Activated gamma-delta T cell treated with anti-CD3 and anti-CD28 coated beads, Interleukin-2, amount 50 U/mL, for 16 hours (primary cell): Measurements from ENCODE around the gene DMGDH.
"Not testable (repeated sequence)": the region's sequence is repeated elsewhere in the genome, so short reads cannot be mapped to it uniquely, and the experiment has no call there.

Experiments used
- DNase-seq: peaks from one replicate; pipeline ENCODE4 v3.0.0-alpha.2; 2020; ENCODE audit warnings: low read depth

Gene DMGDH

DNA sequence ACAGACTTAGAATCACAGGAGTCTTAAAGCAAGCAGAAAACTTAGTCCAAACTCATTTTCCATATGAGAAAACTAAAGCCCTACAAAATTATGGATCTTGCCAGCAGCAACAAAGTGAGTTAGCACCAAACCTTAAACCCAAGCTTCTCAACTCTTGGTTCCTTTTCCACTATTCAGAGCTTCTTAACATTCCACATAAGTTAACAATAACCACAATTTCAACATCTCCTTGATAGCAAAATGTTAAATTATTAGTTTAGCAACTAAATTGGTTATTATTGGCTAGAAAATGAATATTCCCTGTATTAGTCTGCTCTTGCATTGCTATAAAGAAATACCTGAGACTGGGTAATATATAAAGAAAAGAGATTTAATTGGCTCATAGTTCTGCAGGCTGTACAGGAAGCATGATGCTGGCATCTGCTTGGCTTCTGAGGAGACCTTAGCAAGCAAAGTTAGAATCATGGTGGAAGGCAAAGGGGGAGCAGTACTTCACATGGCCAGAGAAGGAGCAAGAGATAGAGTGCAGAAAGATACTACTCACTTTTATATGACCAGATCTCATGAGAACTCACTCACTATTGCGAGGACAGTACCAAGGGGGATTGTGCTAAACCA, 58.1 kb downstream of the DMGDH start:
- DNase-seq, result no peak

DNA sequence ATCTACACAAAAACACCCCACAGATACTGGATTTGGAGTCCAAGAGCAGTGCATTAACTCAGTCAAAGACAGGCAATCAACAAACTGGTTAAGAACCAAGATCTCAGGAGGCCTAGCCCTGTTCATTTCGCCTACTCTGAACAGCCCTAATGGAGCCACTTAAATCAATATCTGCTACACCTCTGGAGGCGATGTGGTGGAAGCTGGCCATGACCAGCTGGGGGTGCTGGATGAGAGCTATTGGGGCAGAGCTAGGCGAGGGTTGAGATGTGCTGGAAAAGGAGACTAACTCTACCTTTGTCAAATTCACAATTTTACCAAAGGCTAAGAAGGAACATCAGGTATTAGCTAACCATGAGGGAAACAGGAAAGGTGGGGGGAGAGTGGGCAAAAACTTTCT, 61.1 kb downstream of the DMGDH start:
- no peak for DNase-seq

DNA sequence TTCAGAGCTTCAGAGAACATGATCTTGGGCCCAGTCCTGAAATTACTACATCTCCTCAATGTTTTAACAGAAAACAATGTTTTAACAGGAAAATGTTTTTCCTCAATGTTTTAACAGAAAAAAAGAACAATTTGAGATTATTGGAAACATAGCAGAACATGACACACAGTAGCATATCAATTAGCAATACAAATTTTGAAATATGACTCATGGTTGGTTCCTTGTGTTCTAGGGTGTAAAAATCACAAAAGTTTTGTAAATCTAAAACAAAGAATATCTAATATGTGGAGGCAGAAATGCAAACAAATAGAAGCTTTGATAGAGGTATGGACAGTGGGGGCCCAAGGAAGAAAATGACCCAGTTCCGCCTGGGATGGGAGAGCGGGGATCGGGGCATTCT, 61.6 kb downstream of the DMGDH start:
- DNase-seq, result no peak

DNA sequence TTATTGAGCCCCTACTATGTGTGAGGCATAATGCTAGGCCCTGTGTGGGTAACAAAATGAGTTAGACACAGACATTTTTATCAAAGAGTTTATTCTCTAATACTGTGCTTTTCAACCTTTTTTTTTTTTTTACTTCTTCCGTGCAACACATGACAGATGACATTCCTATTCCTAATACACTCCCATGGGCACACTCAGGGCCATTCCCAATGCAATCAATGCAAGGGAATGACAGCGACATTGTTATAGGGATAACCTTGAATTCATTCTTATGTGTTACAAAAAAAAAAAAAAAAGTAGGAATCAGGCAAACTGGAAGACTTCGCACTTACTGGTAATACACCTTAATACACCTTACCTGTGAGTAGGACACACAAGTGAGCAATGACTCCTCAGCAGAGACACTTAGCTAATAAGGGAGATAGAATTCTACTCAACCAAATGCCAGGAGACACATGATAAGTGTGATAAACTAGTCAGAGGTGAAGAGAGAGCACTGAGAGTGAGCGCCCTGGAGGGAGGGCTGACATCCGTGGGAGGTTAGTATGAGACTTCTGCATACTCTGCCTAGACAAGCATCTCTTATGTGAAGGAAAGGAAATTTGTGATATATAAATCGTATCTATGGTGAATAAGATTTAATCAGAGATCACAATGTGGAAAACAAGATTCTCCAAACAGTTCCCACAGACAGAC, 63.4 kb downstream of the DMGDH start:
- no peak for DNase-seq

DNA sequence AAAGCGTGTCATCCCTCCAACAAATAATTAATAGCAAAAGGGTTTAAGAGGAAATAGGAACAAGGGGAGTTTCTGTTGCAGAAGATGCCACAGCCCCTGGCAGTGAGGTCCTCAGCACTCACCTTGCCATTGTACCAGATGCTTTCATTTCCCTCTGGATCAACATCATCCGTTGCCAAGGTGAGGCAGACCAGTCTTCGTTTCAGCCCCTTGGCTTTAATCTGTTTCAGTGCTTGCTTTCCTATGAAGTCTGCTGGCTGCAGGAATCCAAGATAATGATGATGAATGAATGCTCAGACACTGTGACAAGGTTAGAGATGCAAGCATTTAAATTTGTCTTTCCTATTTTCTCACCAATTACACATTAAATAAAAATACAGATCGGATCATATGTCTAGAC, 64.3 kb downstream of the DMGDH start:
- no peak for DNase-seq

DNA sequence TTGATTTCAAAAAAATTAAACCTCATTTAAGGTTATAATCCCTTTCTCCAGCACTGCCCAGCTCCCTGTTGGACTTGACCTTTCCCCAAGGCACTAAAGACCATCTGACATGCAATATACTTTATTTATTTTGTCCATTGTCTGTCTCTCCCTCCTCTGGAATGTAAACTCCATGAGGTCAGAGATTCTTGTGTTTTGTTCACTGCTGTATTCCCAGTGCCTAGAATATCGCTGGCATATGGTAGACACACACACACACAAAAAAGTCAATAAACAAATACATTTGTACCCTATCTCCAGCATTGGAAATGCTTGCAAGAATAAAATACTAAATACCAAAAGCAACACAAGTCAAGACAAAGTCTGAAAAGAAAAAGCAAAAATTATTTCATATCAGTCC, 67.1 kb downstream of the DMGDH start:
- no peak for DNase-seq

DNA sequence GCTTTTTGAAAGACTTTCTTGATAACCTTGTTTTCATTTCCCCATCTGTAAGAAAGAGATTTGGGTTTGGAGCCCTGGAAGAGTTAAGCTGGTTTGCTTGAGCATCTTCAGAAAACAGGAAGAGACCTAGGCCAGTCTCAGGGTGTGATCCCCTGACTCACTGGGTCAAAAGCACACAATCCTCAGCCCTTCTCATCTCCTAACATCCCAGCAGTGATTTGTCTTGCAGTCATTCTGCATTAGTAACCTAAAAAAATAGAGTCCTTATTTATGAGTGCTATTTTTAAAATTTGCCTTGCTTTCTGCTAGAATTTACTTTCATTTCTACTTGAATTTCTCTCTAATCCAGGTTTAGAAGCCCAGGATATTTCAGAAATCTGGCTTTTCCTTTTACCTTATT, 68.0 kb downstream of the DMGDH start:
- DNase-seq, result no peak

DNA sequence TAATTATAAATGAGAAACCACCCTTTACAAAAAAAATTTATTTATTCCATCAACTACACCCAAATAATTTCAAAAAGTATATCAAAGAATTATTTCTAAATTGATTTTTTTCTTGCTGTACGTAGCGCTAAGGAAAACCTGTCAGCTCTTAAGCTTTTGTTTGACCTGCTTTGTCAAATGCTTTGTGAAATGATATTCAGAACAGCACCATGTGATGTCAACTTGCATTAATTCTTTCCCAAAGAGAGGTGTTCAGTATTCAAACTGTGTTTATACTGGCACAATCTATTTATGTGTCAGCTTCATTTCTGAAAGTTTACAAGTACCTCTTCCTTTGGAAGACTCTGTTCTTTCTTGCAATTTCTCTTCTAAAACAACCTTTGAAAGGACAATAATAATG, 72.4 kb downstream of the DMGDH start:
- DNase-seq, result no peak

DNA sequence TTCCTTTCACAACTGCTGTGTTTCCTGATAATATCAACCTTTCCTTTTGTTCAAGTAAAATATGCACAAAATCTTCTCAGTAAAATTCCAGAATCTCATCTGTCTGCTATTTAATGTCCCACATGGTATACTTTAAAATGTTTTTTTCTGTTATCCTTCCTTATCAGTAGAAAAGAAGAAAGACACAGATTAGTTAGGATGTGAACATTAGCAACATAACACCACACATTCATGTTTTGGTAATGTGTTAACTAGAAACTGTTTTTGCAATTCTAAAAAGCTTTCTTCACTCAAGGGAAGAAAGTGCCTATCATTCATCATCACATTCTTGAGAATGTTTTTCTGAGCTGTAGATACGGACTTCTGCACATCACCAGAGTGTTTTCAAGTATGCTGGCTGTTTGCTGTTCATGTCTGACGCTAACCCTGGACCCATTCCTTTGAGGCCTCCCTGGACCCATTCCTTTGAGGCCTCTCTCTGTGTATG, 73.9 kb downstream of the DMGDH start:
- no peak for DNase-seq

DNA sequence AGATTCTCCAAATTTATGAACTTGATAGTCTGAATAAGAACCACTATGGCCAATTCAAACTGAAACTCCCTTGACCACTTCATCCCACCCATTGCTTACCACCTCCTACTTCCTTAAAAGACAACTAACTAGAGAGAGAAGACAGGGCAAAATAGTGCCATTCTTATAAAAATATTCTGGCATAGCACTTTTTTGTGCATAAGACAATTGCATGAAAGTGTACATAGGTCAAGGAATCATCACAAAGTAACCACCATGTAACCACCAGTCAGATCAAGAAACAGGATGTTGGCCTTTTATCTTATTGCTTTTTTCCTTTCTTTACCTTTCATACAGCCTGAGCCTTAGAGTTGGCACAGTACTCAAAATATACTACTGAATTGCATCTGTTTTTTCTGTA, 76.3 kb downstream of the DMGDH start:
- no peak for DNase-seq

DNA sequence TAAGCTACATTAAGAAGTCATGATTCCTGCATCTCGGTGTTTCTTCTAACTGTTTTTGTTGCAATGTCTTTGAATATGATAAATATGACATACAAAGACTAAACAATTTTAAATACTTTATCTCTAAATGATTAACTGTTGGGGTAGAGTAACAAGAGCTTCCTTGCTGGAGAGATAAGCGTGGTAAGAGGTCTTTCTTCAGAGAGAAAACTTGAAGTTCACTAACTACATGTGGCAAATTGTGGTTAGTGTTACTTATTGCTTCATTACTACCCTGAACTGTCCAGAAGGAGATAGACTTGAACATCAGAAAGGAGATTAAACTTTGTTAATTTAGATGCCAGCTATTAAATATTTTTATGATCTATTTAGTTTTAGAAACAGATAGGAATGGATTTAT, 77.3 kb downstream of the DMGDH start:
- DNase-seq, result no peak

DNA sequence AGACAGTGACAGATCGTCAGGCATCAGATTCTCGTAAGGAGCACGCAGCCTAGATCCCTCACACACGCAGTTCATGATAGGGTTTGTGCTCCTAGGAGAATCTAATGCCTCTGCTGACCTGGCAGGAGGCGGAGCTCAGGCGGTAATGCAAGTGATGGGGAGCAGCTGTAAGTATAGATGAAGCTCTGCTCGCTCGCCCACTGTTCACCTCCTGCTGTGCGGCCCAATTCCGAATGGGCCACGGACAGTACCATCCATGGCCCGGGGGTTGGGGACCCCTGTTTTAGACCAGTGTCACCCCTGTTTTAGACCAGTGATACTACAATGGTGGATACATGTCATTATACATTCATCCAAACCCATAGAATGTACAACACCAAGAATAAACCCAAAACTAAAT, 80.4 kb downstream of the DMGDH start:
- no peak for DNase-seq

DNA sequence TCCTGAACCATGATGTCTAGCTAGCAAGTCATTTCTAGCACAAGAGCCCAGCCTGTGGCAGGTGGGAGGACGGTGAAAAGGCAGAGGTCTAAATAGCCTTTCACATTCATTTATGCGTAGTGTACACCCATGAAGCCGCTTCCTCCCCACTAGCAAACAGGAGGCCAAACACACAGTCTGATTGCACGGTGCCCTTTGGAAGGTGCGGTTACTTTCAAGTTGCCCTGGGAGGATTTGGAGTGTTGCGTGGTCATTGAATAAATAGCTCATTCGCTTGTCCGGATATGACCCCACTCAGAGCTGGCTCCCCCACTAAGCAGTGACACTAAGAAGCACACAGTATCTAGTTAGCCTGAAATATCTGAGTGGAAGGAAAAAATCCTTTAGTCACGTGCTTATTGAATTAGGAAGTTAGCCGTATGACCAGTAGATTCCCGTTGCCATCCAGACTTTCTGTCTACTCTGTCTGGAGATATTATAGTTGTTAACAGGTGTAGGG, 83.7 kb downstream of the DMGDH start:
- DNase-seq, result peak; percentile 38

DNA sequence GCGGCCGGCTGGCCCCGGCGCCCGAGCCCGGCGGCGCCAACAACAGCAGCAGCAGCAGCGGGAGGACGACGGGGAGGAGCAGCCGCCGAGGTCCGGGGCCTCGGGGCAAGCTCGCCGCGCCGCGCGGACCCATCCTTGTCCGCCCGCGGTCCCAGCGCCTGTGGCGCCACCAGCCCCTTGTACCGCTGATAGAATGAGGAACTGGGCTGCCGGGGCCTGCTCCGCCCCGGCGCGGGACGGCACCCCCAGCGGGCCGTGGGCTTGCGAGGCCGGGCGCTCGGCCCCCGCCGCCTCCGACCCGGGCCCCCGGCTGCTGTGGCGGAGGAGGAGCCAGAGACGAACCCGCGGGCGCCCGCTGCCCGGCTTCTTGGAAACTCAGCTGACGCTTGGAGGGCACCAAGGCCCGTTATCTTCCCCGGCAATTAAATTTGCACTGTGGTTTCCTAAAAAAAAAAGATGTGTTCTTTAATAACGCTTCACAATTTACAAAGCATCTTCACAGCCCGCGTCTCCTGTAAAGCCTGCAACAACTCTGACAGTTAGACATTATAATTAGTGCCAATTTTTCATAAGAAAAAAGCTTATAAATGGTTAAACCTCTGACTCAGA, 84.3 kb downstream of the DMGDH start, which contains the start of gene ARSB:
Gene ARSB (minus strand): TSS at position 195 of the 609 bp plus-strand sequence. CDS start 62 bp downstream, at position 133.
- DNase-seq, result peak; percentile 36

DNA sequence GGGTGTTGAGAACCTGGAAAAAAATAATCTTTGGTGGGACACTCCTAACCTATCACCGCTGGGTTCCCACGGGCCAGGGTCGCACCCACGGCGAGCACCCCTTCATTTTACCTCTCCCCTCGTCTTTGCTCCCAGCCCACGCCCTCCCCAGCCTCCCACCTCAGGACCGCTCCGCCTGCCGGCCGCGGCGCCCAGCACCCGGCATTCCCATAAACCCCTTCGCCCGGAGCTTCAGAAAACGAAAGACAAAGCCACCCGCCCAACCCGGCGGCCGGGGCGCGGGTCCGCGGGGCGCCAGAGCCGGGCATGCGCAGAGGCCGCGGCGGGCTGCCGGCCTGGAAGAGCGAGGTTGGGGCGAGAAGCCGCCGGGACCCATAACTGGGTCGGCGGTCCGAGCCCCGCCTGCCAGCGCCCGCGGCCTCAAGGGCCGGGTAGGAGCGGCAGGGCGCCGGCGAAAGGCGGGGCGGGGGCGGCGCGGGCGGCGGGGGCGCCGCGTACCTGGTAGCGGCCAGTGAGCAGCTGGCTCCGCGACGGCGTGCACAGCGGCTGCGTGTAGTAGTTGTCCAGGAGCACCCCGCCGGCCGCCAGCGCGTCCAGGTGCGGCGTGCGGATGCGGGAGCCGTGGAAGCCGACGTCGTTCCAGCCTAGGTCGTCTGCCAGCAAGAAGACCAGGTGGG, 84.9 kb downstream of the DMGDH start:
- DNase-seq, result peak; percentile 64

DNA sequence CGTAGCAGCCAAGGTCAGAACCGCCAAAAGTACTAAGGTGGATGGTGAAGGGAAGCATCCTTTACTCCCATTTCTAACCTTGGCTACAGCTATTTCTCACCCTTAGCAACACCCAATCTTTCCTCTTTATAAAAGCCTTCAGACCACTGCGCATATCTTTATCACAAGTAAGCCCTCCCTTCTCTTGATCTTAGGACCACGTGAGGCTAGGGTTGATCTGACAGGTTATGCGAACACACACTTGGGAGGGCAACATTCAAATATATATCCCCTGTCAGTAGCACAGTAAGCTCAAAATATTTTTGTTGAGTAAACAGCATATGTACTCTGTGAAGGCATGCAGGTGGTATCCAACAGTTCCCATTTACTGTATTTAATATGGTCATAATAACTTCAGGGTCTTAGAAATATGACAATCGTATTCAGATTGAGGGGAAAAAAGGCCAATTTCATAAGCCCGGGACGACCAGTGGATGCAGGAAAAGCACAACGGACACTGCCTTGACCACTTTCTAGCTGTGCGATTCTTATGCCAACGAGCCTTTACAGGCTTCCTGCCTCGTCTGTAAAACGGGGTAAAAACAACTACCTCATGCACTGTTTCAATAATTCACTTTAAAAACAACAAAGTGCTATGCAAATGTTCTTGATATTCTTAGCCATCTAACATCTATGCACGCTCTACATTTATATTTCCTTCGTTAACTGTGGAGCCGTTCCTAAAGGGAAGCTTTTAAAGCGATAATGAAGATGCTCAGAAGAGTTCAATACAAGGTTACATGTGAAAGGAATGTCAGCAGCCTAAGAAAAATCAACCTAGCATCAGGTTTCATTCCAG, 85.7 kb downstream of the DMGDH start:
- DNase-seq, result no peak

DNA sequence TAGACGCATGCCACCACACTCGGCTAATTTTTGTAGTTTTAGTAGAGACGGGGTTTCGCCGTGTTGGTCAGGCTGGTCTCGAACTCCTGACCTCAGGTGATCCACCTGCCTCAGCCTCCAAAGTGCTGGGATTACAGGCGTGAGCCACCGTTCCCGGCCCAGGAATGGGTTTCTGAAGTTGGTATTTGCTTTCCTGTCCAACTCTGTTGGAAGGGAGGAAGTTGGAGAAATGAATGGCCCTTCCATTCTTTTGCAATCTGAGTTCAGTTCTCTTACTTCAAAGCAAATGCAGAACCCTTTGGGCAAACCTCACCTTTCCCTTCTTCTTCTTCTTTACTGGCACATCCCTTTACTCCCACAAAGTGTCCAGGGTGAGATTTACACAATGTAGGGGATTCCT, 86.3 kb downstream of the DMGDH start:
- DNase-seq, result not testable (repeated sequence)

DNA sequence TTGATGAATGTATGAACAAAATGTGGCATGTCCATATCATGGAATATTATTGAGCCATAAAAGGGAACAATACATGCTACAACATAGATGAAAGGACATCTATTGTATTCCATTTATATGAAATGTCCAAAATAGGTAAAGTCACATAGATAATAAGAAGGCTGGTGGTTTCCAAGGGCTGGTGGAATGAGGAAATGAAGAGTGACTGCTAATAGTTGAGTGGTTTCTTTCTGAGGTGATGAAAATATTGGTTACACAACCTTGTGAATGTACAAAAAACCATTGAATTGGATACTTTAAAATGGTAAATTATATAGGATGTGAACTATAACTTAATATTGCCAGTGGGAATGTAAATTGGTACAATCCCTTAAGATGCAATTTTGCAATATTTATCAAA, 89.6 kb downstream of the DMGDH start:
- no peak for DNase-seq

DNA sequence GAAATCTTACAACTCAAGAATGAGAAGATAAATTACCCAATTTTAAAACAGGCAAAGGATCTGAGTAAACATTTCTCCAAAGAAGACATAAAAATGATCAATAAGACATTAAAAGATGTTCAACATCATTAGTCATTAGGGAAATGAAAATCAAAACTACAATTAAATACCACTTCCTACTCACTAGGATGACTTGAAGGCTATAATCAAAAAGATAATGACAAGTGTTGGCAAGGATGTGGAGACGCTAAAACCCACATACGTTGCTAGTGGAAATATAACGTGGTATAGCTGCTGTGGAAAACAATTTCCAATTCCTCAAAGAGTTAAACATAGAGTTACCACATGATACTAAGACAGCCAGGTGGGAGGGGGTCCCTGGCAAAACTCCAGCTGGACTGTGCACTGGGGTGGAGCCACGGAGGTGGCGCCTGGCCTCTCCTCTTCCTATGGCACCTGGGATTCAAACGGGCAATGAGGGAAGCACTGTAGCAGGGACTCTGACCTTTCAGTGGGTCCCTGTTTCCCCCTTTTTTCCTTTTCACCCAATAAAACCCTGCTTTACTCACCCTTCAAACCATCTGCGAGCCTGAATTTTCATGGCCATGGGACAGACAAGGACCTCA, 90.2 kb downstream of the DMGDH start:
- DNase-seq, result no peak

DNA sequence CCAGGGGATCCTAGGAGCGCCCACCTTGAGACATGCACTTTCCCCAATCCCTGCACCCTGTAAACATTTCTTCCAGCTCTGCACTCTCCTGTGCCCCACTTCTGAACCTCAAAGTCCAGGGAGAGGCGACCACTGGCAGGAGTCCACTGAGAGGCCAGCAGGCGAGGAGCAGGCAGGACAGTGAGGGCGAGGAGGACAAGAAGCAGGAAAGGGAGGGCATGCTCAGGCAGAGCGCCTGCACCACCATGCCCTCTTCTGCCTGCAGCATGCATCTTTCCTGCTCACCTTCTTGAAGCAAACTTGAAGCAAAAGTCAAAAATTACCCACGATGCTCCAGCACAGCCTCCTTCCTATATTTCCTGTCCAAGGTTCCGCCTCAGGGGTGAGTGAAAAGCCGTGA, 94.4 kb downstream of the DMGDH start:
- no peak for DNase-seq

DNA sequence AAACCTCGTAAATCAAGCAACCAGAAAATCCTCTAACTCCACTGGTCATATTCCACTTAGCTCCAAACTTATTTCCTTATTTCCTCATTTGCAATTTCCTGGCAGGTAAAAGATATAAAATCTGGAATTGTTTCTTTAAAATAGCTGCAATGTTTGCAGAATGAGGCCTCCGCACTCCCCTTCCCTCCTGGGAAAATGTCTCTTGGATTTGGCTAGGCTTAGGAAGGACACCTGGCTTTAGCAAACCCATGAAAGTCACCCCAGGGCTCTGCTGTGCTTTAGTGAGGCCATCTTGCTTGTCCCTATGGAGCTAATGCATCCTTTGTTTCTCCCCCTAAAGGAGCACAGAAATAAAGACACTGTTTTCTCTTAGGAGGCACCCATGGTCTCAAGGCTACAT, 94.9 kb downstream of the DMGDH start:
- no peak for DNase-seq
